Endothelial cell of umbilical vein (primary cell): Measurements from ENCODE around the gene DMRTC2.
A peak's percentile ranks its signal among the peaks of the same experiment; 100 is the strongest.

Source experiments
- EZH2 ChIP-seq: IDR thresholded peaks from 2 replicates; pipeline ENCODE4 v1.6.1; 2012; ENCODE audit warnings: borderline replicate concordance, low read depth, mild to moderate bottlenecking, moderate library complexity, low read length, inconsistent platforms; ENCODE audit not compliant: severe bottlenecking
- FOS ChIP-seq: IDR thresholded peaks from 2 replicates; pipeline ENCODE4 v1.6.1; 2011; ENCODE audit warnings: mild to moderate bottlenecking, low read length, moderate library complexity, borderline replicate concordance; ENCODE audit not compliant: insufficient read depth
- JUN ChIP-seq: IDR thresholded peaks from 2 replicates; pipeline ENCODE4 v1.6.1; 2011; ENCODE audit warnings: borderline replicate concordance, low read depth; ENCODE audit not compliant: insufficient read length, insufficient read depth
- MAX ChIP-seq: IDR thresholded peaks from 2 replicates; pipeline ENCODE4 v1.6.1; 2011; ENCODE audit not compliant: insufficient read depth, insufficient read length
- MYC ChIP-seq: IDR thresholded peaks from one replicate; pipeline ENCODE4 v1.6.1; 2011; ENCODE audit warnings: mild to moderate bottlenecking, low read depth, low read length
- POLR2A ChIP-seq: IDR thresholded peaks from 2 replicates; pipeline ENCODE4 v1.6.1; 2012; ENCODE audit warnings: low read depth, mild to moderate bottlenecking, control low read depth, low read length
- POLR2AphosphoS5 ChIP-seq: IDR thresholded peaks from 2 replicates; pipeline ENCODE4 v1.6.1; 2012; ENCODE audit warnings: low read depth, mild to moderate bottlenecking, control low read depth, low read length, moderate library complexity; ENCODE audit not compliant: insufficient read depth
- TF ChIP-seq, protein P1 (sequence below), 2 donors: IDR thresholded peaks; 1 replicate in 1 of 2; 2 replicates in 1 of 2; pipeline ENCODE4 v1.5.1; 2011; ENCODE audit warnings: low read length in 2 of 2, mild to moderate bottlenecking in 2 of 2, moderate library complexity in 2 of 2, control low read depth in 1 of 2, inconsistent platforms in 1 of 2, low read depth in 1 of 2; ENCODE audit not compliant: insufficient read depth in 1 of 2; ENCODE audit errors: extremely low read depth in 1 of 2

- TF ChIP-seq, protein P1, sequence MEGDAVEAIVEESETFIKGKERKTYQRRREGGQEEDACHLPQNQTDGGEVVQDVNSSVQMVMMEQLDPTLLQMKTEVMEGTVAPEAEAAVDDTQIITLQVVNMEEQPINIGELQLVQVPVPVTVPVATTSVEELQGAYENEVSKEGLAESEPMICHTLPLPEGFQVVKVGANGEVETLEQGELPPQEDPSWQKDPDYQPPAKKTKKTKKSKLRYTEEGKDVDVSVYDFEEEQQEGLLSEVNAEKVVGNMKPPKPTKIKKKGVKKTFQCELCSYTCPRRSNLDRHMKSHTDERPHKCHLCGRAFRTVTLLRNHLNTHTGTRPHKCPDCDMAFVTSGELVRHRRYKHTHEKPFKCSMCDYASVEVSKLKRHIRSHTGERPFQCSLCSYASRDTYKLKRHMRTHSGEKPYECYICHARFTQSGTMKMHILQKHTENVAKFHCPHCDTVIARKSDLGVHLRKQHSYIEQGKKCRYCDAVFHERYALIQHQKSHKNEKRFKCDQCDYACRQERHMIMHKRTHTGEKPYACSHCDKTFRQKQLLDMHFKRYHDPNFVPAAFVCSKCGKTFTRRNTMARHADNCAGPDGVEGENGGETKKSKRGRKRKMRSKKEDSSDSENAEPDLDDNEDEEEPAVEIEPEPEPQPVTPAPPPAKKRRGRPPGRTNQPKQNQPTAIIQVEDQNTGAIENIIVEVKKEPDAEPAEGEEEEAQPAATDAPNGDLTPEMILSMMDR (IDR thresholded peaks at IDR 0.05; ENCODE audit: extremely low read depth in 1 of 2, insufficient read depth in 1 of 2, low read depth in 1 of 2, low read length in 2 of 2): peak; percentile 9 to 13
- TF ChIP-seq POLR2AphosphoS5: no peak
- no peak for TF ChIP-seq POLR2A
- no peak for TF ChIP-seq MAX
- TF ChIP-seq EZH2: no peak
- TF ChIP-seq JUN: no peak
- no peak for TF ChIP-seq FOS
- TF ChIP-seq MYC: no peak
Observed at GRCh38 chr19:41895745-41896580, 51.1 kb downstream of the DMRTC2 start.
